K562 (cell line): ENCODE data around the gene SERPINE3. TPM values are rescaled to one million over a fixed set of nuclear protein-coding genes. Genes with fewer than 3 reads are reported as not detected.

Experiments used
- ATAC-seq: fragments of 200-7000 bp; cut with Tn5 transposase; 3 replicates; pipeline ENCODE4 v1.9.1; 2020; ENCODE audit warnings: moderate library complexity
- BruUV-seq: library from RNA; stranded (reverse); fragments of 400-500 nt; replicated peaks from 2 replicates; lab custom pipeline; 2021; lab: Mats Ljungman, UMichigan
- CTCF ChIA-PET: fragments of 300-600 bp; formaldehyde crosslinking; extraction: SDS; loops from one replicate; lab custom pipeline; 2021; ENCODE audit warnings: low intra/inter-chr PET ratio; lab: Yijun Ruan, JAX
- POLR2A ChIA-PET: fragments of 300-600, 350-650 bp; sonication (Branson Sonifier 250); formaldehyde crosslinking; extraction: SDS; loops from one replicate; lab custom pipeline; 2021; ENCODE audit warnings: antibody characterized with exemption, inconsistent platforms; lab: Yijun Ruan, JAX
- DNase-seq, 4 experiments: peaks; one replicate each; pipeline versions ENCODE4 v3.0.0 to v3.0.0-alpha.2; 2011 to 2018; ENCODE audit warnings: low spot score in 3 of 4, mixed read lengths in 3 of 4; ENCODE audit errors: extremely low read depth in 1 of 4
- FAIRE-seq: peaks from 2 replicates; lab custom pipeline; 2011; peaks lifted over from hg19 to GRCh38; lab: Jason Lieb, UNC
- H2AFZ ChIP-seq: 2 replicates; pipeline ENCODE4 v1.6.0; 2011; ENCODE audit warnings: low read depth, low read length, control low read depth, inconsistent platforms
- H3K27ac ChIP-seq: fragments of 200-600 bp; 3 replicates; pipeline ENCODE4 v1.8.0; 2011; ENCODE audit warnings: low read depth, mild to moderate bottlenecking, control low read depth, inconsistent platforms, low read length, moderate library complexity, mixed read lengths; ENCODE audit errors: extremely low read depth
- H3K27me3 ChIP-seq, 2 experiments: fragments of 300-600 bp in 1 of 2; 2 replicates in 1 of 2; 3 replicates in 1 of 2; pipeline versions ENCODE4 v1.6.0 to v1.8.0; 2011; ENCODE audit warnings: inconsistent platforms in 2 of 2, low read length in 2 of 2, mild to moderate bottlenecking in 1 of 2, mixed read lengths in 1 of 2, moderate library complexity in 1 of 2; ENCODE audit not compliant: control insufficient read depth in 2 of 2, insufficient read depth in 2 of 2
- H3K36me3 ChIP-seq: fragments of 300-600 bp; 3 replicates; pipeline ENCODE4 v1.8.0; 2011; ENCODE audit warnings: mild to moderate bottlenecking, low read length, inconsistent platforms; ENCODE audit not compliant: control insufficient read depth, insufficient read depth
- H3K4me1 ChIP-seq, 2 experiments: fragments of 200-600 bp in 1 of 2; replicated peaks in 1 of 2; 2 replicates in 1 of 2; 3 replicates in 1 of 2; pipeline versions ENCODE4 v1.5.1 to v1.8.0; 2011; ENCODE audit warnings: inconsistent platforms in 2 of 2, low read length in 2 of 2, mild to moderate bottlenecking in 1 of 2, mixed read lengths in 1 of 2, moderate library complexity in 1 of 2; ENCODE audit not compliant: control insufficient read depth in 2 of 2, insufficient read depth in 2 of 2
- H3K4me2 ChIP-seq: 2 replicates; pipeline ENCODE4 v1.6.1; 2011; ENCODE audit warnings: low read length, control low read depth, inconsistent platforms, mixed read lengths; ENCODE audit not compliant: insufficient read depth
- H3K4me3 ChIP-seq: fragments of 200-600 bp; sonication (generic), shearing (Covaris generic); 2 replicates; pipeline ENCODE4 v1.5.1; 2016; ENCODE audit warnings: control low read depth, inconsistent platforms
- H3K79me2 ChIP-seq: fragments of 200-600 bp; 3 replicates; pipeline ENCODE4 v1.8.0; 2011; ENCODE audit warnings: low read length, inconsistent platforms; ENCODE audit not compliant: control insufficient read depth, insufficient read depth
- H3K9ac ChIP-seq, 2 experiments: 2 replicates each; pipeline versions ENCODE4 v1.6.0 to v1.6.1; 2011; ENCODE audit warnings: low read depth in 2 of 2, low read length in 2 of 2, control low read depth in 1 of 2, inconsistent platforms in 1 of 2, mild to moderate bottlenecking in 1 of 2, mixed read lengths in 1 of 2; ENCODE audit not compliant: insufficient read depth in 1 of 2
- H3K9me1 ChIP-seq: one replicate; pipeline ENCODE4 v1.6.0; 2011; ENCODE audit warnings: inconsistent platforms, mild to moderate bottlenecking, low read length, moderate library complexity; ENCODE audit not compliant: control insufficient read depth, insufficient read depth
- H3K9me3 ChIP-seq: replicated peaks from 2 replicates; pipeline ENCODE4 v1.5.1; 2011; ENCODE audit warnings: low read depth, low read length, inconsistent platforms; ENCODE audit not compliant: control insufficient read depth, insufficient read depth
- H4K20me1 ChIP-seq: replicated peaks from 2 replicates; pipeline ENCODE4 v1.6.1; 2011; ENCODE audit warnings: low read length, inconsistent platforms, mixed read lengths; ENCODE audit not compliant: control insufficient read depth, insufficient read depth
- E2F8 ChIP-seq: fragments of 450-650 bp; IDR thresholded peaks from 2 replicates; pipeline ENCODE4 v1.7.1; 2018; ENCODE audit warnings: mild to moderate bottlenecking, low read depth; ENCODE audit not compliant: partially characterized antibody
- ERF ChIP-seq: fragments of 450-650 bp; formaldehyde crosslinking; IDR thresholded peaks from 2 replicates; pipeline ENCODE4 v1.4.0; 2020; ENCODE audit warnings: mild to moderate bottlenecking, mixed read lengths
- FOXJ3 ChIP-seq: sonication (generic); formaldehyde crosslinking; IDR thresholded peaks from 2 replicates; pipeline ENCODE4 v1.4.0; 2020; ENCODE audit warnings: mild to moderate bottlenecking, missing genetic modification reagents
- HDAC8 ChIP-seq: fragments of 450-650 bp; IDR thresholded peaks from 2 replicates; pipeline ENCODE4 v1.6.1; 2016; ENCODE audit warnings: mild to moderate bottlenecking, missing genetic modification characterization, moderate library complexity, missing compliant biosample characterization
- HES1 ChIP-seq: fragments of 450-650 bp; IDR thresholded peaks from 2 replicates; pipeline ENCODE4 v1.6.1; 2016; ENCODE audit warnings: low read depth, mild to moderate bottlenecking, moderate library complexity
- PHF8 ChIP-seq: fragments of 200-600 bp; sonication (generic); IDR thresholded peaks from 2 replicates; pipeline ENCODE4 v1.6.1; 2012; ENCODE audit warnings: mixed run types, mild to moderate bottlenecking, inconsistent platforms, low read length, moderate library complexity, borderline replicate concordance
- PPARD ChIP-seq: fragments of 250-450 bp; sonication (Bioruptor Pico); IDR thresholded peaks from 2 replicates; pipeline ENCODE4 v1.8.0; 2022; ENCODE audit warnings: inconsistent platforms, mild to moderate bottlenecking, moderate library complexity
- PYGO2 ChIP-seq: fragments of 450-650 bp; IDR thresholded peaks from 2 replicates; pipeline ENCODE4 v1.6.1; 2016; ENCODE audit warnings: mild to moderate bottlenecking, missing genetic modification characterization, moderate library complexity, missing compliant biosample characterization
- SIX5 ChIP-seq, 2 experiments: IDR thresholded peaks; 2 replicates each; pipeline ENCODE4 v1.6.1; 2011; ENCODE audit warnings: low read length in 2 of 2, borderline replicate concordance in 1 of 2, low read depth in 1 of 2, mild to moderate bottlenecking in 1 of 2, moderate library complexity in 1 of 2; ENCODE audit not compliant: insufficient read depth in 1 of 2
- SLC30A9 ChIP-seq: fragments of 250-450 bp; sonication (Bioruptor Pico); IDR thresholded peaks from 2 replicates; pipeline ENCODE4 v1.8.0; 2022; ENCODE audit warnings: mild to moderate bottlenecking, moderate library complexity
- SRSF1 ChIP-seq: fragments of 200-400 bp; formaldehyde crosslinking; IDR thresholded peaks from 2 replicates; pipeline ENCODE4 v1.6.1; 2017; ENCODE audit warnings: mild to moderate bottlenecking, low read depth, low read length, moderate library complexity
- WHSC1 ChIP-seq: IDR thresholded peaks from one replicate; pipeline ENCODE4 v1.6.1; 2012; ENCODE audit warnings: low read length, control low read depth, inconsistent platforms
- ZNF224 ChIP-seq: sonication (generic); formaldehyde crosslinking; IDR thresholded peaks from 2 replicates; pipeline ENCODE4 v1.8.0; 2022; ENCODE audit warnings: mild to moderate bottlenecking, missing genetic modification reagents
- ZNF668 ChIP-seq: fragments of 250-450 bp; sonication (Bioruptor Pico); IDR thresholded peaks from 2 replicates; pipeline ENCODE4 v1.8.0; 2022; ENCODE audit warnings: mild to moderate bottlenecking, inconsistent platforms
- ZNF740 ChIP-seq, 3 experiments: fragments of 200-800 bp in 1 of 3; sonication (Bioruptor generic) in 1 of 3; sonication (generic) in 1 of 3; formaldehyde crosslinking in 1 of 3; IDR thresholded peaks; 2 replicates each; pipeline versions ENCODE4 v1.6.1 to v1.8.0; 2016 to 2022; ENCODE audit warnings: mild to moderate bottlenecking in 2 of 3, missing compliant biosample characterization in 2 of 3, missing genetic modification characterization in 2 of 3, missing genetic modification reagents in 1 of 3
- ZNF77 ChIP-seq: fragments of 250-450 bp; sonication (Bioruptor Pico); IDR thresholded peaks from 2 replicates; pipeline ENCODE4 v1.5.0; 2020
- WGBS: fragments of 100-300 bp; shearing (Covaris generic); methylation state at CpG from one replicate; pipeline ENCODE4 v1.1.6; 2016; ENCODE audit warnings: low coverage, mixed read lengths; ENCODE audit not compliant: insufficient coverage; ENCODE audit errors: missing lambda C conversion rate; 5-methylcytosine and 5-hydroxymethylcytosine counted together
- in situ Hi-C: fragments of 300-500 bp; cut with MboI; formaldehyde crosslinking; loops from 4 replicates; pipeline ENCODE4 v1.15.0; 2018; ENCODE audit warnings: inconsistent platforms, mixed read lengths
- intact Hi-C: fragments of 100-400 bp; cut with micrococcal nuclease; formaldehyde crosslinking; loops from 2 replicates; pipeline ENCODE4 v1.14.2; 2022
- polyA plus RNA-seq, 8 experiments: library from polyadenylated mRNA; depleted of rRNA in 4 of 8; stranded (reverse) in 5 of 8; unstranded in 3 of 8; fragments of >200 nt; fragmentation: Nextera tagmentation in 2 of 8; fragmentation: Illumina TruSeq in 1 of 8; extraction: Ambion mirVana in 2 of 8; extraction: Trizol in 1 of 8; gene quantifications; 2 replicates each; pipeline versions ENCODE4 v1.2.1 to v1.2.3, GENCODE V29; 2011 to 2014; ENCODE audit warnings: inconsistent platforms in 1 of 8, missing spikeins in 1 of 8
- total RNA-seq, 7 experiments: library from RNA; depleted of rRNA in 6 of 7; stranded (reverse); fragments of >200 nt in 6 of 7; fragmentation: Illumina TruSeq in 2 of 7; extraction: Trizol in 2 of 7; gene quantifications; 2 replicates each; pipeline versions ENCODE4 v1.2.1 to v1.2.3, GENCODE V29; 2011 to 2021; ENCODE audit warnings: low replicate concordance in 1 of 7

Gene SERPINE3
- total and polyA plus RNA-seq, 9 of the 15 experiments (the other 6 are each of a cell fraction or from before 2014, with no cell fraction given): not detected

GRCh38 chr13:51339952-51340732 is 651 bp downstream of the SERPINE3 start:
- FAIRE-seq (no peak), DNase-seq (no peak), ATAC-seq (no peak)
- Histone ChIP-seq H3K36me3 (no peaks in the 10 kb centered on the region), H3K27ac (no peak overlapping the region), H3K4me1 (no peaks in the 10 kb centered on the region), H2AFZ (no peak overlapping the region), H3K9me1 (no peaks in the 10 kb centered on the region), H3K27me3 (peaks cover 10 to 53% of the 10 kb centered on the region in 2 experiments), H3K9ac (no peak overlapping the region), H3K4me3 (no peak overlapping the region), H3K4me2 (no peak overlapping the region), H3K9me3 (no peaks in the 10 kb centered on the region), H4K20me1 (no peaks in the 10 kb centered on the region; the same call in 1 of the 2 replicates), H3K79me2 (no peaks in the 10 kb centered on the region)
- intact Hi-C loops (no loop called here), in situ Hi-C loops (no loop called here)
- ChIA-PET POLR2A (no interaction called here), CTCF (no interaction called here)
- TF ChIP-seq SIX5 (IDR thresholded peaks at IDR 0.05; ENCODE audit: borderline replicate concordance in 1 of 2, insufficient read depth in 1 of 2, low read depth in 1 of 2, low read length in 2 of 2): no peak
- no peak for TF ChIP-seq HDAC8 (tag)
- no peak for TF ChIP-seq SLC30A9 (CRISPR knock-in tag)
- no peak for TF ChIP-seq PYGO2 (tag)
- TF ChIP-seq FOXJ3 (CRISPR knock-in tag): no peak
- TF ChIP-seq ERF (CRISPR knock-in tag): no peak
- TF ChIP-seq HES1: no peak
- TF ChIP-seq ZNF224 (CRISPR knock-in tag): no peak
- TF ChIP-seq E2F8: no peak
- no peak for TF ChIP-seq ZNF77 (CRISPR knock-in tag)
- no peak for TF ChIP-seq ZNF740 (CRISPR knock-in tag; IDR thresholded peaks at IDR 0.05)
- TF ChIP-seq ZNF740 (tag; IDR thresholded peaks at IDR 0.05): no peak
- TF ChIP-seq PPARD (CRISPR knock-in tag): no peak
- TF ChIP-seq PHF8: no peak
- no peak for TF ChIP-seq ZNF668
- no peak for TF ChIP-seq SRSF1
- no peak for TF ChIP-seq WHSC1
- 3% methylated on average over 4 of the region's 4 CpGs for WGBS
- no TSS peak for BruUV-seq
